A549 (cell line): ENCODE measurements around the gene CEBPE.

ENCODE experiments used
- CHD2 ChIP-seq: fragments of 150-350 bp; IDR thresholded peaks from 2 replicates; pipeline ENCODE4 v1.6.1; 2014; ENCODE audit warnings: low read length; ENCODE audit not compliant: partially characterized antibody
- ELK1 ChIP-seq: fragments of 150-350 bp; IDR thresholded peaks from 2 replicates; pipeline ENCODE4 v1.6.1; 2014; ENCODE audit warnings: low read depth, mild to moderate bottlenecking, low read length
- TF ChIP-seq, protein P1 (sequence below): fragments of >200 bp; sonication (Bioruptor Twin); formaldehyde crosslinking; IDR thresholded peaks from 3 replicates; pipeline ENCODE4 v1.5.1; 2016

GRCh38 chr14:23146351-23146910, 27.4 kb upstream of the CEBPE start:
- TF ChIP-seq CHD2 (no peak), ELK1 (no peak)
- TF ChIP-seq, protein P1, sequence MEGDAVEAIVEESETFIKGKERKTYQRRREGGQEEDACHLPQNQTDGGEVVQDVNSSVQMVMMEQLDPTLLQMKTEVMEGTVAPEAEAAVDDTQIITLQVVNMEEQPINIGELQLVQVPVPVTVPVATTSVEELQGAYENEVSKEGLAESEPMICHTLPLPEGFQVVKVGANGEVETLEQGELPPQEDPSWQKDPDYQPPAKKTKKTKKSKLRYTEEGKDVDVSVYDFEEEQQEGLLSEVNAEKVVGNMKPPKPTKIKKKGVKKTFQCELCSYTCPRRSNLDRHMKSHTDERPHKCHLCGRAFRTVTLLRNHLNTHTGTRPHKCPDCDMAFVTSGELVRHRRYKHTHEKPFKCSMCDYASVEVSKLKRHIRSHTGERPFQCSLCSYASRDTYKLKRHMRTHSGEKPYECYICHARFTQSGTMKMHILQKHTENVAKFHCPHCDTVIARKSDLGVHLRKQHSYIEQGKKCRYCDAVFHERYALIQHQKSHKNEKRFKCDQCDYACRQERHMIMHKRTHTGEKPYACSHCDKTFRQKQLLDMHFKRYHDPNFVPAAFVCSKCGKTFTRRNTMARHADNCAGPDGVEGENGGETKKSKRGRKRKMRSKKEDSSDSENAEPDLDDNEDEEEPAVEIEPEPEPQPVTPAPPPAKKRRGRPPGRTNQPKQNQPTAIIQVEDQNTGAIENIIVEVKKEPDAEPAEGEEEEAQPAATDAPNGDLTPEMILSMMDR, result no peak
